ENCODE results near the gene DBNDD2.

The DBNDD2 gene

DNA sequence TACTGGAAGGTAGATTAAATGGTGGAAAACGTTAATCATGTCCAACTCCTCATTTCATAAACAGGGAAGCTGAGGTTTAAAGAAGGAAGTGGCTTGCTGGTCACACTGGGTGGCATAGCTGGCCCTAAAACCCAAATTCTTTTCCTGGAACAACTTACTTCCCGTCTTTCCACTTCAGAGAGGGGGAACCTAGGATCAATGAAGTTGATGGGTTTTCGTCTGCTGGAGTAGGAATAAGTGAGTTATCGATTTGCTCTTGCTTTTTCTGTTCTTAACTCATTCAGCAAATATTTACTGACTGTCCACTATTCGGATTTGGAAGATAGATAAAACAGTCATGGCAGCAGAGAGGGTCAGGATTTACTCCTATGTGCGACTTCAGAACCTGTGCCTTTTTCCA is 46.3 kb upstream of the DBNDD2 start:
- Histone ChIP-seq H3K4me1 (ENCODE audit: control insufficient read depth, insufficient read depth, low read length) (no peaks in the 10 kb centered on the region; the same call in 1 of the 2 replicates), H3K4me3 (ENCODE audit: low read depth, low read length) (no peak overlapping the region), H3K9me3 (ENCODE audit: control insufficient read depth, insufficient read depth, low read depth, low read length) (no peaks in the 10 kb centered on the region), H3K27ac (ENCODE audit: extremely low read depth, low read depth, low read length) (no peak overlapping the region), H3K36me3 (ENCODE audit: control insufficient read depth in 2 of 2, insufficient read depth in 1 of 2, low read length in 2 of 2) (peaks cover 0 to 19% of the 10 kb centered on the region in 2 experiments; a peak in 1 of 3 replicates)
- ChIA-PET POLR2A (interaction anchor here (0.6 to 2.4 kb wide), 4 partner anchors 14 to 45 kb away, joined by 5 to 31 read pairs (median 13); partner anchors contain the start of genes DBNDD2 and SDC4), CTCF (interaction anchor here (0.9 to 6.5 kb wide), 9 partner anchors 9 to 88 kb away, joined by 3 to 92 read pairs (median 5); no protein-coding TSS in a partner anchor)
- TF ChIP-seq ZNF658 (tag by site-specific recombination; IDR thresholded peaks at IDR 0.05): no peak

DNA sequence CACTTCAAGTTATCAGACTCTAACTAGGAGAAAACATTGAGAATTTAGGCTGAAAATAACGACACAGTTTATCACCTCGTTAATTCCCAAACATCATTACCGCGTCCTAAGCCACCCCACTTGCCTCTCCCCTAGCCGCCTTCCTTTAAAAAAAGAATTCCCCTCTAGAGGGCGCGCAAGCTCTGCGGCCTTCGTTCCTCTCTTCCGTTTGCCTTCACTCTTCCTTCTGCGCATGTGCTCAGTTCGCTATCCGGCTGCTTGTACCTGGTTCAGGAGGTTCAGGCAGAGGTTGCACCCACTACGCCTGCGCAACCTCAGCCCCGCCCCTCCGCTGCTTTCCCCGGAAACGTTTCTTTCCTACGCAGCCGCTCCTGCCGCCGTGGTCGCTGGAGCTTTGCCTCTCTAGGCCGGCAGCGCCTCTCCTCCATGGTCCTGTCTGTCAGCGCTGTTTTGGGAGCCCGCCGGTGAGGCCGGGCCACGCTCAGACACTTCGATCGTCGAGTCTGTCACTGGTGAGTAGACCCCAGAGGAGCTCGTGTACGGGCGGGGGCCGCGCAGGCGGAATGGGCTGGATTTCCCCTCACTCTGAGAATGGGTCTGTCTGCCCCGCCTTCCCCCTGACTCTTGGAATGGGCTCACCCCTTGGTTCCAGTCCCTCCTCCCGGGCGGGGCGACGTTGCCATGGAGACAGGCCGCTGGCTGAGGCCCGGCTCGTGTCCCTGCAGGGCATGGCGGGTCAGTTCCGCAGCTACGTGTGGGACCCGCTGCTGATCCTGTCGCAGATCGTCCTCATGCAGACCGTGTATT is 45.1 kb upstream of the DBNDD2 start, which contains the start of gene SYS1:
TSS of gene SYS1 (plus strand) at position 353 of the 807 bp plus-strand sequence. CDS start at position 729, 376 bp downstream.
- H3K9me3 ChIP-seq (ENCODE audit: control insufficient read depth, insufficient read depth, low read depth, low read length): no peaks in the 10 kb centered on the region
- POLR2A ChIA-PET: interaction anchor here (0.6 to 2.4 kb wide), 21 partner anchors 9 to 567 kb away, joined by 3 to 31 read pairs (median 6); partner anchors contain the start of genes DBNDD2, DNTTIP1, PIGT and SDC4
- H3K27ac ChIP-seq (ENCODE audit: extremely low read depth, low read depth, low read length): peak within 1 kb of the TSS; percentile 31; the same call in 1 of the 2 replicates
- peak within 1 kb of the TSS; percentile 66 for H3K4me3 ChIP-seq (ENCODE audit: low read depth, low read length)
- CTCF ChIA-PET: interaction anchor here (0.6 to 6.5 kb wide), 32 partner anchors 10 to 1807 kb away, joined by 3 to 92 read pairs (median 4); partner anchors contain the start of gene SDC4
- no peaks in the 10 kb centered on the region; the same call in 1 of the 2 replicates for H3K4me1 ChIP-seq (ENCODE audit: control insufficient read depth, insufficient read depth, low read length)
- H3K36me3 ChIP-seq (ENCODE audit: control insufficient read depth in 2 of 2, insufficient read depth in 1 of 2, low read length in 2 of 2): peaks cover 0 to 31% of the 10 kb centered on the region in 2 experiments; a peak in 1 of 3 replicates
- TF ChIP-seq ZNF426 (tag by site-specific recombination; IDR thresholded peaks at IDR 0.05): no peak
- peak; percentile 95 for TF ChIP-seq ZFP69B (tag by site-specific recombination; IDR thresholded peaks at IDR 0.05)
- TF ChIP-seq, protein P1, sequence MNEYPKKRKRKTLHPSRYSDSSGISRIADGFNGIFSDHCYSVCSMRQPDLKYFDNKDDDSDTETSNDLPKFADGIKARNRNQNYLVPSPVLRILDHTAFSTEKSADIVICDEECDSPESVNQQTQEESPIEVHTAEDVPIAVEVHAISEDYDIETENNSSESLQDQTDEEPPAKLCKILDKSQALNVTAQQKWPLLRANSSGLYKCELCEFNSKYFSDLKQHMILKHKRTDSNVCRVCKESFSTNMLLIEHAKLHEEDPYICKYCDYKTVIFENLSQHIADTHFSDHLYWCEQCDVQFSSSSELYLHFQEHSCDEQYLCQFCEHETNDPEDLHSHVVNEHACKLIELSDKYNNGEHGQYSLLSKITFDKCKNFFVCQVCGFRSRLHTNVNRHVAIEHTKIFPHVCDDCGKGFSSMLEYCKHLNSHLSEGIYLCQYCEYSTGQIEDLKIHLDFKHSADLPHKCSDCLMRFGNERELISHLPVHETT (tag by site-specific recombination; IDR thresholded peaks at IDR 0.05): peak; percentile 81
- TF ChIP-seq ZBTB17 (tag by site-specific recombination; IDR thresholded peaks at IDR 0.05): peak; percentile 93
- TF ChIP-seq, protein P2, sequence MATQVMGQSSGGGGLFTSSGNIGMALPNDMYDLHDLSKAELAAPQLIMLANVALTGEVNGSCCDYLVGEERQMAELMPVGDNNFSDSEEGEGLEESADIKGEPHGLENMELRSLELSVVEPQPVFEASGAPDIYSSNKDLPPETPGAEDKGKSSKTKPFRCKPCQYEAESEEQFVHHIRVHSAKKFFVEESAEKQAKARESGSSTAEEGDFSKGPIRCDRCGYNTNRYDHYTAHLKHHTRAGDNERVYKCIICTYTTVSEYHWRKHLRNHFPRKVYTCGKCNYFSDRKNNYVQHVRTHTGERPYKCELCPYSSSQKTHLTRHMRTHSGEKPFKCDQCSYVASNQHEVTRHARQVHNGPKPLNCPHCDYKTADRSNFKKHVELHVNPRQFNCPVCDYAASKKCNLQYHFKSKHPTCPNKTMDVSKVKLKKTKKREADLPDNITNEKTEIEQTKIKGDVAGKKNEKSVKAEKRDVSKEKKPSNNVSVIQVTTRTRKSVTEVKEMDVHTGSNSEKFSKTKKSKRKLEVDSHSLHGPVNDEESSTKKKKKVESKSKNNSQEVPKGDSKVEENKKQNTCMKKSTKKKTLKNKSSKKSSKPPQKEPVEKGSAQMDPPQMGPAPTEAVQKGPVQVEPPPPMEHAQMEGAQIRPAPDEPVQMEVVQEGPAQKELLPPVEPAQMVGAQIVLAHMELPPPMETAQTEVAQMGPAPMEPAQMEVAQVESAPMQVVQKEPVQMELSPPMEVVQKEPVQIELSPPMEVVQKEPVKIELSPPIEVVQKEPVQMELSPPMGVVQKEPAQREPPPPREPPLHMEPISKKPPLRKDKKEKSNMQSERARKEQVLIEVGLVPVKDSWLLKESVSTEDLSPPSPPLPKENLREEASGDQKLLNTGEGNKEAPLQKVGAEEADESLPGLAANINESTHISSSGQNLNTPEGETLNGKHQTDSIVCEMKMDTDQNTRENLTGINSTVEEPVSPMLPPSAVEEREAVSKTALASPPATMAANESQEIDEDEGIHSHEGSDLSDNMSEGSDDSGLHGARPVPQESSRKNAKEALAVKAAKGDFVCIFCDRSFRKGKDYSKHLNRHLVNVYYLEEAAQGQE (tag by site-specific recombination; IDR thresholded peaks at IDR 0.05): 0 out of 2 replicates have a peak, but pooled peaks have one; percentile 15
- no peak for TF ChIP-seq ZNF138 (tag by site-specific recombination; IDR thresholded peaks at IDR 0.05; ENCODE audit: borderline replicate concordance)
- TF ChIP-seq SP2 (tag by site-specific recombination; IDR thresholded peaks at IDR 0.05): peak; percentile 91
- TF ChIP-seq, protein P3, sequence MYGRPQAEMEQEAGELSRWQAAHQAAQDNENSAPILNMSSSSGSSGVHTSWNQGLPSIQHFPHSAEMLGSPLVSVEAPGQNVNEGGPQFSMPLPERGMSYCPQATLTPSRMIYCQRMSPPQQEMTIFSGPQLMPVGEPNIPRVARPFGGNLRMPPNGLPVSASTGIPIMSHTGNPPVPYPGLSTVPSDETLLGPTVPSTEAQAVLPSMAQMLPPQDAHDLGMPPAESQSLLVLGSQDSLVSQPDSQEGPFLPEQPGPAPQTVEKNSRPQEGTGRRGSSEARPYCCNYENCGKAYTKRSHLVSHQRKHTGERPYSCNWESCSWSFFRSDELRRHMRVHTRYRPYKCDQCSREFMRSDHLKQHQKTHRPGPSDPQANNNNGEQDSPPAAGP (tag by site-specific recombination; IDR thresholded peaks at IDR 0.05): peak; percentile 89
- TF ChIP-seq, protein P4, sequence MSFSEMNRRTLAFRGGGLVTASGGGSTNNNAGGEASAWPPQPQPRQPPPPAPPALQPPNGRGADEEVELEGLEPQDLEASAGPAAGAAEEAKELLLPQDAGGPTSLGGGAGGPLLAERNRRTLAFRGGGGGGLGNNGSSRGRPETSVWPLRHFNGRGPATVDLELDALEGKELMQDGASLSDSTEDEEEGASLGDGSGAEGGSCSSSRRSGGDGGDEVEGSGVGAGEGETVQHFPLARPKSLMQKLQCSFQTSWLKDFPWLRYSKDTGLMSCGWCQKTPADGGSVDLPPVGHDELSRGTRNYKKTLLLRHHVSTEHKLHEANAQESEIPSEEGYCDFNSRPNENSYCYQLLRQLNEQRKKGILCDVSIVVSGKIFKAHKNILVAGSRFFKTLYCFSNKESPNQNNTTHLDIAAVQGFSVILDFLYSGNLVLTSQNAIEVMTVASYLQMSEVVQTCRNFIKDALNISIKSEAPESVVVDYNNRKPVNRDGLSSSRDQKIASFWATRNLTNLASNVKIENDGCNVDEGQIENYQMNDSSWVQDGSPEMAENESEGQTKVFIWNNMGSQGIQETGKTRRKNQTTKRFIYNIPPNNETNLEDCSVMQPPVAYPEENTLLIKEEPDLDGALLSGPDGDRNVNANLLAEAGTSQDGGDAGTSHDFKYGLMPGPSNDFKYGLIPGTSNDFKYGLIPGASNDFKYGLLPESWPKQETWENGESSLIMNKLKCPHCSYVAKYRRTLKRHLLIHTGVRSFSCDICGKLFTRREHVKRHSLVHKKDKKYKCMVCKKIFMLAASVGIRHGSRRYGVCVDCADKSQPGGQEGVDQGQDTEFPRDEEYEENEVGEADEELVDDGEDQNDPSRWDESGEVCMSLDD (tag by site-specific recombination; IDR thresholded peaks at IDR 0.05): 0 out of 2 replicates have a peak, but pooled peaks have one; percentile 55
- no peak for TF ChIP-seq ZNF19 (tag by site-specific recombination; IDR thresholded peaks at IDR 0.05; ENCODE audit: low read depth)
- TF ChIP-seq ZNF610 (tag by site-specific recombination; IDR thresholded peaks at IDR 0.05; ENCODE audit: borderline replicate concordance): peak; percentile 99
- no peak for TF ChIP-seq MEIS1 (CRISPR knock-in tag; IDR thresholded peaks at IDR 0.05; ENCODE audit: borderline replicate concordance)
- peak; percentile 86 for TF ChIP-seq SP7 (tag by site-specific recombination; IDR thresholded peaks at IDR 0.05)
- peak; percentile 96 for TF ChIP-seq KLF16 (tag by site-specific recombination; IDR thresholded peaks at IDR 0.05)
- peak; percentile 95 for TF ChIP-seq ZXDB (tag by site-specific recombination; IDR thresholded peaks at IDR 0.05)
- TF ChIP-seq ZNF501 (tag by site-specific recombination; IDR thresholded peaks at IDR 0.05): peak; percentile 93; the same call in 1 of the 2 replicates
- no peak for TF ChIP-seq ZNF140 (tag by site-specific recombination; IDR thresholded peaks at IDR 0.05)
- TF ChIP-seq, protein P5, sequence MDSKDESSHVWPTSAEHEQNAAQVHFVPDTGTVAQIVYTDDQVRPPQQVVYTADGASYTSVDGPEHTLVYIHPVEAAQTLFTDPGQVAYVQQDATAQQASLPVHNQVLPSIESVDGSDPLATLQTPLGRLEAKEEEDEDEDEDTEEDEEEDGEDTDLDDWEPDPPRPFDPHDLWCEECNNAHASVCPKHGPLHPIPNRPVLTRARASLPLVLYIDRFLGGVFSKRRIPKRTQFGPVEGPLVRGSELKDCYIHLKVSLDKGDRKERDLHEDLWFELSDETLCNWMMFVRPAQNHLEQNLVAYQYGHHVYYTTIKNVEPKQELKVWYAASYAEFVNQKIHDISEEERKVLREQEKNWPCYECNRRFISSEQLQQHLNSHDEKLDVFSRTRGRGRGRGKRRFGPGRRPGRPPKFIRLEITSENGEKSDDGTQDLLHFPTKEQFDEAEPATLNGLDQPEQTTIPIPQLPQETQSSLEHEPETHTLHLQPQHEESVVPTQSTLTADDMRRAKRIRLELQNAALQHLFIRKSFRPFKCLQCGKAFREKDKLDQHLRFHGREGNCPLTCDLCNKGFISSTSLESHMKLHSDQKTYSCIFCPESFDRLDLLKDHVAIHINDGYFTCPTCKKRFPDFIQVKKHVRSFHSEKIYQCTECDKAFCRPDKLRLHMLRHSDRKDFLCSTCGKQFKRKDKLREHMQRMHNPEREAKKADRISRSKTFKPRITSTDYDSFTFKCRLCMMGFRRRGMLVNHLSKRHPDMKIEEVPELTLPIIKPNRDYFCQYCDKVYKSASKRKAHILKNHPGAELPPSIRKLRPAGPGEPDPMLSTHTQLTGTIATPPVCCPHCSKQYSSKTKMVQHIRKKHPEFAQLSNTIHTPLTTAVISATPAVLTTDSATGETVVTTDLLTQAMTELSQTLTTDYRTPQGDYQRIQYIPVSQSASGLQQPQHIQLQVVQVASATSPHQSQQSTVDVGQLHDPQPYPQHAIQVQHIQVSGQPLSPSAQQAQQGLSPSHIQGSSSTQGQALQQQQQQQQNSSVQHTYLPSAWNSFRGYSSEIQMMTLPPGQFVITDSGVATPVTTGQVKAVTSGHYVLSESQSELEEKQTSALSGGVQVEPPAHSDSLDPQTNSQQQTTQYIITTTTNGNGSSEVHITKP (tag by site-specific recombination; IDR thresholded peaks at IDR 0.05): peak; percentile 100

All from HEK293 (cell line).